GM23248 (cell line): ENCODE results near the gene KIF2C.

Experiments
- EZH2 ChIP-seq: fragments of 200-600 bp; sonication (generic); IDR thresholded peaks from 2 replicates; pipeline ENCODE4 v1.6.1; 2018; ENCODE audit warnings: antibody characterized with exemption, mild to moderate bottlenecking; ENCODE audit not compliant: insufficient read depth, poor library complexity, severe bottlenecking
- EZH2phosphoT487 ChIP-seq: fragments of 200-600 bp; sonication (generic); IDR thresholded peaks from 2 replicates; pipeline ENCODE4 v1.6.1; 2018; ENCODE audit warnings: antibody characterized with exemption, moderate library complexity, mild to moderate bottlenecking, low read depth; ENCODE audit not compliant: insufficient read depth

GRCh38 chr1:44783697-44784093, 44.1 kb downstream of the KIF2C start:
- TF ChIP-seq EZH2phosphoT487 (no peak), EZH2 (no peak)
